Measurements from ENCODE around the gene B3GNT5.

DNA sequence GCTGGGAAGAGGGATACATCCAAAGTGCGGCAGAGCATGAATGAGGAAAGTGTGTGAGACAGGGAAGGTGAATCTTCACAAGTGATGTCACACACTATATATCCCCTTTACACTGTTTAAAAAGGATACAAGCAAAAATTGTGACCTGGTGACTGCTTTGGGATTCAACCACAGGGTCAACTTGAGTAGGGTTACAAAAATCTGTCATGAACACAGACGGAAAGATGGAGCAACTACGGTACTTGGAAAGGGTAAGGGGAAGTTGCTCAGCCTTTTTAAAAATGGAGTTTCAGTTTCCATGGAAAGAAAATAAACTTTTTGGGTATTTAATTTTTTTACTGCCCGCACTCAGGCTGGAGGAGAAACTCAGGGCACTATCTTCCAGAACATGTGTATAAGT, 60.3 kb downstream of the B3GNT5 start:
- TF ChIP-seq TAF1 (IDR thresholded peaks at IDR 0.05; ENCODE audit: borderline replicate concordance, insufficient read depth, low read length): no peak
- no peak for TF ChIP-seq POLR2AphosphoS5 (IDR thresholded peaks at IDR 0.05; ENCODE audit: low read depth, low read length)
- TF ChIP-seq, protein P1, sequence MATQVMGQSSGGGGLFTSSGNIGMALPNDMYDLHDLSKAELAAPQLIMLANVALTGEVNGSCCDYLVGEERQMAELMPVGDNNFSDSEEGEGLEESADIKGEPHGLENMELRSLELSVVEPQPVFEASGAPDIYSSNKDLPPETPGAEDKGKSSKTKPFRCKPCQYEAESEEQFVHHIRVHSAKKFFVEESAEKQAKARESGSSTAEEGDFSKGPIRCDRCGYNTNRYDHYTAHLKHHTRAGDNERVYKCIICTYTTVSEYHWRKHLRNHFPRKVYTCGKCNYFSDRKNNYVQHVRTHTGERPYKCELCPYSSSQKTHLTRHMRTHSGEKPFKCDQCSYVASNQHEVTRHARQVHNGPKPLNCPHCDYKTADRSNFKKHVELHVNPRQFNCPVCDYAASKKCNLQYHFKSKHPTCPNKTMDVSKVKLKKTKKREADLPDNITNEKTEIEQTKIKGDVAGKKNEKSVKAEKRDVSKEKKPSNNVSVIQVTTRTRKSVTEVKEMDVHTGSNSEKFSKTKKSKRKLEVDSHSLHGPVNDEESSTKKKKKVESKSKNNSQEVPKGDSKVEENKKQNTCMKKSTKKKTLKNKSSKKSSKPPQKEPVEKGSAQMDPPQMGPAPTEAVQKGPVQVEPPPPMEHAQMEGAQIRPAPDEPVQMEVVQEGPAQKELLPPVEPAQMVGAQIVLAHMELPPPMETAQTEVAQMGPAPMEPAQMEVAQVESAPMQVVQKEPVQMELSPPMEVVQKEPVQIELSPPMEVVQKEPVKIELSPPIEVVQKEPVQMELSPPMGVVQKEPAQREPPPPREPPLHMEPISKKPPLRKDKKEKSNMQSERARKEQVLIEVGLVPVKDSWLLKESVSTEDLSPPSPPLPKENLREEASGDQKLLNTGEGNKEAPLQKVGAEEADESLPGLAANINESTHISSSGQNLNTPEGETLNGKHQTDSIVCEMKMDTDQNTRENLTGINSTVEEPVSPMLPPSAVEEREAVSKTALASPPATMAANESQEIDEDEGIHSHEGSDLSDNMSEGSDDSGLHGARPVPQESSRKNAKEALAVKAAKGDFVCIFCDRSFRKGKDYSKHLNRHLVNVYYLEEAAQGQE (IDR thresholded peaks at IDR 0.05; ENCODE audit: insufficient read depth in 1 of 2, low read depth in 2 of 2, low read length in 2 of 2): no peak
